Measurements from ENCODE around the gene GPC6. TPM values are rescaled to one million over a fixed set of nuclear protein-coding genes. Genes with fewer than 3 reads are reported as not detected.

GPC6 gene
- polyA plus RNA-seq, 1 donor (not counting 4 experiments of a cell fraction or from before 2014, with no cell fraction given), result 0.42 TPM

GRCh38 chr13:93963266-93964145 is 736.9 kb downstream of the GPC6 start:
- no peak for TF ChIP-seq CTCF (optimal IDR thresholded peaks at IDR 0.05 in 1 of 3, IDR thresholded peaks at IDR 0.05 in 1 of 3, conservative IDR thresholded peaks at IDR 0.05 in 1 of 3; ENCODE audit: extremely low read depth in 1 of 3, insufficient read depth in 2 of 3, low read length in 3 of 3)
- no peak for TF ChIP-seq EZH2 (IDR thresholded peaks at IDR 0.05; ENCODE audit: low read length)
- dilution Hi-C loops (cut with MboI; ENCODE audit: extremely low pct_ligation_motif_present, low sequenced_read_pairs), result no loop called here
- H3K9me1 ChIP-seq (ENCODE audit: control insufficient read depth, extremely low read depth, insufficient read depth, low read length), result no peaks in the 10 kb centered on the region
- FAIRE-seq, result no peak
- H2AFZ ChIP-seq (ENCODE audit: control insufficient read depth, low read length), result no peak overlapping the region
- no peaks in the 10 kb centered on the region for H3K27me3 ChIP-seq (ENCODE audit: control insufficient read depth, extremely low read depth, insufficient read depth, low read length)
- no peaks in the 10 kb centered on the region for H4K20me1 ChIP-seq (ENCODE audit: control insufficient read depth, extremely low read depth, insufficient read depth, low read length)
- no peak overlapping the region for H3K4me3 ChIP-seq (ENCODE audit: control insufficient read depth in 2 of 3, extremely low read depth in 1 of 3, insufficient read depth in 2 of 3, low read depth in 1 of 3, low read length in 3 of 3)
- H3K4me2 ChIP-seq (ENCODE audit: control insufficient read depth, extremely low read depth, insufficient read depth, low read depth, low read length), result no peak overlapping the region
- no peak for DNase-seq (ENCODE audit: low read depth, low spot score)
- no peaks in the 10 kb centered on the region for H3K4me1 ChIP-seq (ENCODE audit: control insufficient read depth, extremely low read depth, insufficient read depth, low read length)
- H3K9ac ChIP-seq (ENCODE audit: control insufficient read depth, extremely low read depth, insufficient read depth, low read length), result no peak overlapping the region
- no peaks in the 10 kb centered on the region for H3K9me3 ChIP-seq (ENCODE audit: control insufficient read depth, low read depth, low read length)
- no peaks in the 10 kb centered on the region for H3K79me2 ChIP-seq (ENCODE audit: control insufficient read depth, insufficient read depth, low read length)
- H3K27ac ChIP-seq (ENCODE audit: control insufficient read depth, insufficient read depth, low read length), result no peak overlapping the region
- no peaks in the 10 kb centered on the region for H3K36me3 ChIP-seq (ENCODE audit: control insufficient read depth in 2 of 2, extremely low read depth in 1 of 2, insufficient read depth in 2 of 2, low read length in 2 of 2)

- H3K9ac ChIP-seq (ENCODE audit: control insufficient read depth, extremely low read depth, insufficient read depth, low read length), result no peak overlapping the region
- TF ChIP-seq EZH2 (IDR thresholded peaks at IDR 0.05; ENCODE audit: low read length) (no peak), CTCF (optimal IDR thresholded peaks at IDR 0.05 in 1 of 3, IDR thresholded peaks at IDR 0.05 in 1 of 3, conservative IDR thresholded peaks at IDR 0.05 in 1 of 3; ENCODE audit: extremely low read depth in 1 of 3, insufficient read depth in 2 of 3, low read length in 3 of 3) (no peak)
- no peak for FAIRE-seq
- H3K4me2 ChIP-seq (ENCODE audit: control insufficient read depth, extremely low read depth, insufficient read depth, low read depth, low read length), result no peak overlapping the region
- H3K4me3 ChIP-seq (ENCODE audit: control insufficient read depth in 2 of 3, extremely low read depth in 1 of 3, insufficient read depth in 2 of 3, low read depth in 1 of 3, low read length in 3 of 3), result no peak overlapping the region
- H4K20me1 ChIP-seq (ENCODE audit: control insufficient read depth, extremely low read depth, insufficient read depth, low read length), result no peaks in the 10 kb centered on the region
- no peaks in the 10 kb centered on the region for H3K9me1 ChIP-seq (ENCODE audit: control insufficient read depth, extremely low read depth, insufficient read depth, low read length)
- H3K27me3 ChIP-seq (ENCODE audit: control insufficient read depth, extremely low read depth, insufficient read depth, low read length), result no peaks in the 10 kb centered on the region
- H3K4me1 ChIP-seq (ENCODE audit: control insufficient read depth, extremely low read depth, insufficient read depth, low read length), result no peaks in the 10 kb centered on the region
- DNase-seq (ENCODE audit: low read depth, low spot score), result no peak
- no peak overlapping the region for H3K27ac ChIP-seq (ENCODE audit: control insufficient read depth, insufficient read depth, low read length)
- no peaks in the 10 kb centered on the region for H3K9me3 ChIP-seq (ENCODE audit: control insufficient read depth, low read depth, low read length)
- H3K36me3 ChIP-seq (ENCODE audit: control insufficient read depth in 2 of 2, extremely low read depth in 1 of 2, insufficient read depth in 2 of 2, low read length in 2 of 2), result no peaks in the 10 kb centered on the region
- no peak overlapping the region for H2AFZ ChIP-seq (ENCODE audit: control insufficient read depth, low read length)
- dilution Hi-C loops (cut with MboI; ENCODE audit: extremely low pct_ligation_motif_present, low sequenced_read_pairs), result no loop called here
- H3K79me2 ChIP-seq (ENCODE audit: control insufficient read depth, insufficient read depth, low read length), result no peaks in the 10 kb centered on the region
Measured at GRCh38 chr13:93964146-93964512, 737.5 kb downstream of the GPC6 start.

Measured in keratinocyte (primary cell).